ES-I3 (cell line): Measurements from ENCODE around the gene DLEU7.

Source experiments
- H3K36me3 ChIP-seq: 2 replicates; pipeline ENCODE4 v1.6.1; 2013; ENCODE audit warnings: mild to moderate bottlenecking, low read length, control low read depth, moderate library complexity; ENCODE audit not compliant: insufficient read depth
- H3K4me1 ChIP-seq: 2 replicates; pipeline ENCODE4 v1.6.1; 2013; ENCODE audit warnings: mild to moderate bottlenecking, control low read depth, low read length; ENCODE audit not compliant: insufficient read depth
- H3K9ac ChIP-seq: 2 replicates; pipeline ENCODE4 v1.6.1; 2013; ENCODE audit warnings: low read depth, mild to moderate bottlenecking, low read length, moderate library complexity
- H3K9me3 ChIP-seq: 2 replicates; pipeline ENCODE4 v1.6.1; 2013; ENCODE audit warnings: mild to moderate bottlenecking, low read length, moderate library complexity; ENCODE audit not compliant: control insufficient read depth, insufficient read depth

Gene DLEU7

GRCh38 chr13:50829896-50830295 lies 13.6 kb downstream of the DLEU7 start:
- no peaks in the 10 kb centered on the region for H3K9me3 ChIP-seq

GRCh38 chr13:50829226-50829625 lies 14.3 kb downstream of the DLEU7 start:
- Histone ChIP-seq H3K9me3 (no peaks in the 10 kb centered on the region), H3K9ac (no peak overlapping the region), H3K36me3 (no peaks in the 10 kb centered on the region), H3K4me1 (no peaks in the 10 kb centered on the region)

More at GRCh38 chr13:50829896-50830295, 13.6 kb downstream of the DLEU7 start:
- Histone ChIP-seq H3K4me1 (no peaks in the 10 kb centered on the region), H3K36me3 (no peaks in the 10 kb centered on the region), H3K9ac (no peak overlapping the region)

- H3K4me1 ChIP-seq = no peaks in the 10 kb centered on the region
- H3K9me3 ChIP-seq = no peaks in the 10 kb centered on the region
- H3K36me3 ChIP-seq = no peaks in the 10 kb centered on the region
- no peak overlapping the region for H3K9ac ChIP-seq
Measured at GRCh38 chr13:50826035-50826434, 17.5 kb downstream of the DLEU7 start.

- H3K36me3 ChIP-seq = peaks cover 2% of the 10 kb centered on the region; the same call in 1 of the 2 replicates
- no peak overlapping the region for H3K9ac ChIP-seq
- H3K4me1 ChIP-seq = no peaks in the 10 kb centered on the region
- no peaks in the 10 kb centered on the region for H3K9me3 ChIP-seq
Measured at GRCh38 chr13:50812242-50812641, 31.2 kb downstream of the DLEU7 start.

- H3K36me3 ChIP-seq = no peaks in the 10 kb centered on the region
- H3K9ac ChIP-seq = no peak overlapping the region
- H3K4me1 ChIP-seq = no peaks in the 10 kb centered on the region
- no peaks in the 10 kb centered on the region for H3K9me3 ChIP-seq
Measured at GRCh38 chr13:50810998-50811397, 32.5 kb downstream of the DLEU7 start.

- no peaks in the 10 kb centered on the region for H3K9me3 ChIP-seq
- H3K9ac ChIP-seq = no peak overlapping the region
- H3K36me3 ChIP-seq = no peaks in the 10 kb centered on the region
- H3K4me1 ChIP-seq = no peaks in the 10 kb centered on the region
Measured at GRCh38 chr13:50810468-50810867, 33.0 kb downstream of the DLEU7 start.

GRCh38 chr13:50809133-50810090 lies 34.1 kb downstream of the DLEU7 start:
- Histone ChIP-seq H3K36me3 (no peaks in the 10 kb centered on the region), H3K9ac (no peak overlapping the region), H3K9me3 (no peaks in the 10 kb centered on the region), H3K4me1 (no peaks in the 10 kb centered on the region)

- H3K9me3 ChIP-seq = no peaks in the 10 kb centered on the region
- H3K36me3 ChIP-seq = no peaks in the 10 kb centered on the region
- no peak overlapping the region for H3K9ac ChIP-seq
- 0 out of 2 replicates have a peak, but pooled peaks cover 1% of the 10 kb centered on the region for H3K4me1 ChIP-seq
Measured at GRCh38 chr13:50805805-50806204, 37.7 kb downstream of the DLEU7 start.

GRCh38 chr13:50801087-50801931 lies 42.2 kb downstream of the DLEU7 start:
- Histone ChIP-seq H3K9me3 (no peaks in the 10 kb centered on the region), H3K4me1 (0 out of 2 replicates have a peak, but pooled peaks cover 6% of the 10 kb centered on the region), H3K9ac (no peak overlapping the region), H3K36me3 (no peaks in the 10 kb centered on the region)

GRCh38 chr13:50800091-50800739 lies 43.3 kb downstream of the DLEU7 start:
- Histone ChIP-seq H3K9me3 (no peaks in the 10 kb centered on the region), H3K9ac (no peak overlapping the region), H3K36me3 (no peaks in the 10 kb centered on the region), H3K4me1 (0 out of 2 replicates have a peak, but pooled peaks cover 6% of the 10 kb centered on the region)

GRCh38 chr13:50798923-50799322 lies 44.6 kb downstream of the DLEU7 start:
- no peaks in the 10 kb centered on the region for H3K36me3 ChIP-seq
- no peak overlapping the region for H3K9ac ChIP-seq

GRCh38 chr13:50797091-50797490 lies 46.4 kb downstream of the DLEU7 start:
- no peak overlapping the region for H3K9ac ChIP-seq
- H3K36me3 ChIP-seq = no peaks in the 10 kb centered on the region
- 0 out of 2 replicates have a peak, but pooled peaks cover 6% of the 10 kb centered on the region for H3K4me1 ChIP-seq
- no peaks in the 10 kb centered on the region for H3K9me3 ChIP-seq

More at GRCh38 chr13:50798923-50799322, 44.6 kb downstream of the DLEU7 start:
- Histone ChIP-seq H3K4me1 (0 out of 2 replicates have a peak, but pooled peaks cover 6% of the 10 kb centered on the region), H3K9me3 (no peaks in the 10 kb centered on the region)

GRCh38 chr13:50796463-50796862 lies 47.0 kb downstream of the DLEU7 start:
- Histone ChIP-seq H3K36me3 (no peaks in the 10 kb centered on the region), H3K9me3 (no peaks in the 10 kb centered on the region), H3K9ac (no peak overlapping the region), H3K4me1 (0 out of 2 replicates have a peak, but pooled peaks cover 6% of the 10 kb centered on the region)

GRCh38 chr13:50794226-50794625 lies 49.3 kb downstream of the DLEU7 start:
- Histone ChIP-seq H3K4me1 (no peaks in the 10 kb centered on the region), H3K9me3 (no peaks in the 10 kb centered on the region), H3K36me3 (no peaks in the 10 kb centered on the region), H3K9ac (no peak overlapping the region)
